HUES64 (cell line): Measurements from ENCODE around the gene RELL1.

Experiments used
- H3K27ac ChIP-seq: 2 replicates; pipeline ENCODE4 v1.7.0; 2013; ENCODE audit warnings: low read depth, low read length, inconsistent platforms
- H3K27me3 ChIP-seq: 2 replicates; pipeline ENCODE4 v1.6.1; 2013; ENCODE audit warnings: mild to moderate bottlenecking, low read length; ENCODE audit not compliant: insufficient read depth
- H3K36me3 ChIP-seq: 2 replicates; pipeline ENCODE4 v1.6.1; 2013; ENCODE audit warnings: mild to moderate bottlenecking, low read length; ENCODE audit not compliant: insufficient read depth
- H3K4me1 ChIP-seq: 2 replicates; pipeline ENCODE4 v1.6.1; 2013; ENCODE audit warnings: mild to moderate bottlenecking, low read length, moderate library complexity; ENCODE audit not compliant: insufficient read depth
- H3K4me3 ChIP-seq: 2 replicates; pipeline ENCODE4 v1.5.1; 2013; ENCODE audit warnings: mild to moderate bottlenecking, low read length, moderate library complexity
- H3K9ac ChIP-seq: 2 replicates; pipeline ENCODE4 v1.6.1; 2013; ENCODE audit warnings: mild to moderate bottlenecking, low read depth, low read length
- H3K9me3 ChIP-seq: 2 replicates; pipeline ENCODE4 v1.6.1; 2013; ENCODE audit warnings: low read depth, low read length; ENCODE audit not compliant: insufficient read depth
- WGBS: fragments of 150-250, 120-280 bp; methylation state at CpG from one replicate; pipeline ENCODE4 v1.1.7; 2013; ENCODE audit warnings: missing lambda C conversion rate; 5-methylcytosine and 5-hydroxymethylcytosine counted together

Gene RELL1

DNA sequence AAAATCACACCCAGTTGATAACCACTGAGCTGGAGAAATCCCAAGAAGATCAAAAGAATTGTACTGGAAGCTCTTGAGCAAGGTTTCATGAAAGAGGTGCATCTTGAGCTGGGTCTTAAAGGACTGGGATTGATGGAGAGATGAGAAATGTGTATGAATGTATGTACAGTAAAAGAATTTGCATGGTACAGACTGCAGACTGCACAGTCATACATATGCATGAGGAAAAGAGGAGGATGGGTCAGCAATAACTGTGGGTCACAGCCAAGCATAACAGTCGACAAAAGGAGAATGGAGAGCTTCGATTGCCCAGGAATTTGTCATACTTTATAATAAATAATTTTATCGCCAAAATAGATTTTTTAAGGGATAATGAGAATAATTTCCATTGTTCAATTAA is 4.8 kb upstream of the RELL1 start:
- WGBS, result 100% methylated on average over 1 of the region's 3 CpGs
- Histone ChIP-seq H3K27ac (no peak overlapping the region), H3K27me3 (no peaks in the 10 kb centered on the region), H3K9ac (no peak overlapping the region), H3K4me3 (no peak overlapping the region), H3K4me1 (peaks cover 13% of the 10 kb centered on the region), H3K9me3 (no peaks in the 10 kb centered on the region), H3K36me3 (no peaks in the 10 kb centered on the region)

DNA sequence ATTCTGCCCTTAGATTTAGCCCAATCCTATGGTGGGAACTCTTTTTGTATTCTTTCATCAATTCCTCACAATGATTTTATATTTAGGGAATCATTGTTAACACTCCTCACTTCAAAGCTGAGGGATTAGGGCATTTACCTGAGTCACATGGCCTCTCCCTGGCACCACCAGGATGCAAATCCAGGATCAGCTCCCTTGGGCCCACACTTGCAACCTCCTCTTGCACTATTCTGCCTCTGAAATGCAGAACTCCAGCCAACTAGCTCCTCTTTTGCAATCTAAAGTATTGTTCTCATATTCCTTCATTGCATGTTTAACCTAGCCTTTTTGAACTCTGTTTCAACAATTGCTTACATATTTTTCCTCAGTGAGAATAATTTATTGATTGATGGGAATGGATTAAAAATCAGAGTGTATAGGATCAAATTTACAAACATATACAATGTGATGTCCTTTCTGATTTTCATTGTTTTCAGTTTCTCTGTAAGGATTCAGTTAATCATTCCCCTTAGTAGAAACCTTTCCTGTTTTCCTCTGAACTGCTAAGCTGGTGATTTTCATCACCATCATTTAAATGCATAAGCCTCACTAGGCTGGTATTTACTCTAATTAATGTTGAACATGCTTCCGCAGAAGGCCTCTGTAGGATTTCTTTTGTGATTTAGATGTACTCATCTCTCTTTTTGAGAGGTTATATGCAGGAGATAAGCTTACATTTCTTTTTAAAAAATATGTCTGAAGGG is 3.3 kb upstream of the RELL1 start:
- H3K27ac ChIP-seq, result no peak overlapping the region

DNA sequence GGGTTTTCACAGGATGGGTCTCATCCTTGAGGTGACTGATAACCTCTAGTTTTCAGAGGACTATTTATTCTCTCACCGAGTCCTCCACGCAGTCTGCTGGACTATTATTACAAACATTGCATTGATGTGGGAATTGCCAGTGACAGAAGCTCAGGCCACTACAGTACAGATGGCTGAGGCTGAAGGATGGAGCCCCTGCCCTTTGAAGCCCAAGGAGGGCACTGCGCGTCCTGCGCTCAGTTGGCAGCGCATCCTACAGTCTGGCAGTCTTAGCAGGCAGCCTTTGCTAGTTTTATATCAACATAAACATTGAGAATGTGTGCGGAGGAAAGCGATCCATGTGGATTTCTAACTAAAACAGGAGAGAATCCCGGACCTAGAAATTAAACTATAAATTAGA is 1.5 kb upstream of the RELL1 start:
- no peak overlapping the region for H3K9ac ChIP-seq
- peaks cover 9% of the 10 kb centered on the region for H3K27me3 ChIP-seq
- H3K9me3 ChIP-seq, result no peaks in the 10 kb centered on the region
- H3K4me3 ChIP-seq, result no peak overlapping the region; the same call in 1 of the 2 replicates
- H3K27ac ChIP-seq, result no peak overlapping the region
- peaks cover 21% of the 10 kb centered on the region for H3K4me1 ChIP-seq
- WGBS, result 94% methylated on average over 9 of the region's 9 CpGs
- no peaks in the 10 kb centered on the region for H3K36me3 ChIP-seq

More for the DNA sequence above, 3.3 kb upstream of the RELL1 start:
- Histone ChIP-seq H3K4me1 (peaks cover 19% of the 10 kb centered on the region), H3K36me3 (no peaks in the 10 kb centered on the region), H3K9me3 (no peaks in the 10 kb centered on the region), H3K9ac (no peak overlapping the region), H3K4me3 (no peak overlapping the region), H3K27me3 (peaks cover 9% of the 10 kb centered on the region)
- WGBS, result 67% methylated on average over 1 of the region's 1 CpG

DNA sequence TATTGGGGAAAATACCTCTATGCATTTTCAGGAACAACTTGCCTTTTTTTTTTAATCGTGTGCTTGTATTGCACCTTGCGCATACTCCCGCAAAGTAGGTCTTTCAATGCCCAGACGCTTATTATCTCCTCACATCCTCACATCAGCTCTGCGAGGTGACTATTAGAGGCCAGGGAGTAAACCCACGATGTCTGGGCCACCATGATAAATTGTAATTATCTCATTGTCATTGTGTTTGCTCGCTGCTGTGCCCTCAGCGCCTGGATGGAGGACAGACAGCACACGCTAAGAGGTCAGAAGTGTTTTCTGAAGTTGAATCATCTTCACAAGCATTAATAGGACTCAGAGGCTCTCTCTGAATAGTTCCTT is 1.0 kb upstream of the RELL1 start:
- H3K36me3 ChIP-seq, result no peaks in the 10 kb centered on the region
- peaks cover 21% of the 10 kb centered on the region for H3K4me1 ChIP-seq
- H3K9me3 ChIP-seq, result no peaks in the 10 kb centered on the region
- no peak overlapping the region for H3K27ac ChIP-seq
- peak overlapping the region; percentile 68 for H3K4me3 ChIP-seq
- H3K27me3 ChIP-seq, result peaks cover 9% of the 10 kb centered on the region
- H3K9ac ChIP-seq, result peak overlapping the region; percentile 62
- 63% methylated on average over 9 of the region's 9 CpGs for WGBS

DNA sequence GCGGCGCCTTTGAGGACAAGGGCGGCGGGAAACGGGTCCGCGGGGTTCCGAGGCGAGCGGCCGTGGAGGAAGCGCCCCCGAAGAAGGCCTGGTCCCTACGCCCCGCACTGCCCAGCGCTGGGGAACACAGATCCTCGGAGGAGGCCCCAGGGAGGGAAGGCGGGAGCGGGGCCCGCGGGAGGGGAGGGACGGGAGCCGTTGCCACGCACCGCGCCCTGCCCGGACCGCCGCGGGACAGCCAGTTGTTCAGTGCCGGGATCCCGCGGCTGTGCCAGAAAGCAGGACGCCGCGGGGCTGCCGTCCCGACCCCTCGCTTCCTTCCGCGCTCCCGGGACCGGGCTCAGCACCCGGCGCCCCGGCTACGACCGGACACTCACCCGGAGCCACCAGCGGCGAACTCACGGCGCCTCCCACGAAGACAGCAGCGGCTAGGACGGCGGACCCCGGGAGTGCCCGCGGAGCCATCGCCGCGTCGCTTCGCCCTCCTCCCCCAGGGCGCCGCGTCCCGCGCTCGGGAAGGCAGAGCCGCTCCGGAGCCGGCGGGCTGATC is 278 bp downstream of the RELL1 start:
- peak overlapping the region; percentile 92 for H3K4me3 ChIP-seq
- WGBS, result under 1% methylated on average over 75 of the region's 75 CpGs

DNA sequence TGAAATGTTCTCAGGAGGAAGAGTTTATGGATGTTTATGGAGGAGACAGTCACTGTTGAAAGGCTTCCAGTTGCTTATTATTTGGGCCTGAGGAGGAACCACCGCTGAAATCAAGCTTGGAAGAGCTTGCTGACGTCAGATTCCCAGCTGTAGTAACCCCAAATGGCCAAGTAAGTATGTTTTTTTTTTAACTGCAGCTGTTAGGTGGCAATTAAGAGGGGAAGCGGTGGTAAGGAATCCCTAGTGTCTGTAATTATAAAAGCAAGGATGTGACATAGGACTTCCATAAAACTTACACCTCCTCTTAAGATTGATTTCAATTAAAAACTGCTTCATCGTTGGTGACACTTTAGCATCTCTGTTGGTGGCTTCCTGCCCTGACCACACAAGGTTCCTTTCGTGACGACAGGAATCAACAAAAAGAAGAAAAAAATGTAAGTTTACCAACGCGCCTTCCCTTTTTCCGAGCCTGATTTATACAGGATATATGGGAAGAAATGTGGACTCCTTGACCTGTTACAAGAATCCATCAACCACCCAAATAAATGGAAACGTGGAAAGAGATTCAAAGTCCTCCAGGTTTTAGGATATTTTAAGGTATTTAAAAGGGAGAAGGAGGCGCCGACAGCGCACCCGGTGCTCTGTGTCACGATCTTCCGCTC is 884 bp downstream of the RELL1 start:
- H3K9ac ChIP-seq, result peak overlapping the region; percentile 85
- 0 out of 2 replicates have a peak overlapping the region, but pooled peaks have one; percentile 65 for H3K27ac ChIP-seq
- no peaks in the 10 kb centered on the region for H3K36me3 ChIP-seq
- 11% methylated on average over 15 of the region's 16 CpGs for WGBS
- H3K4me1 ChIP-seq, result peaks cover 21% of the 10 kb centered on the region
- peaks cover 9% of the 10 kb centered on the region for H3K27me3 ChIP-seq
- H3K4me3 ChIP-seq, result peak overlapping the region; percentile 92
- no peaks in the 10 kb centered on the region for H3K9me3 ChIP-seq

More for the DNA sequence above, 278 bp downstream of the RELL1 start:
- peak overlapping the region; percentile 85 for H3K9ac ChIP-seq
- H3K27me3 ChIP-seq, result peaks cover 9% of the 10 kb centered on the region
- peaks cover 21% of the 10 kb centered on the region for H3K4me1 ChIP-seq
- peak overlapping the region; percentile 65; the same call in 1 of the 2 replicates for H3K27ac ChIP-seq
- H3K9me3 ChIP-seq, result no peaks in the 10 kb centered on the region
- no peaks in the 10 kb centered on the region for H3K36me3 ChIP-seq

DNA sequence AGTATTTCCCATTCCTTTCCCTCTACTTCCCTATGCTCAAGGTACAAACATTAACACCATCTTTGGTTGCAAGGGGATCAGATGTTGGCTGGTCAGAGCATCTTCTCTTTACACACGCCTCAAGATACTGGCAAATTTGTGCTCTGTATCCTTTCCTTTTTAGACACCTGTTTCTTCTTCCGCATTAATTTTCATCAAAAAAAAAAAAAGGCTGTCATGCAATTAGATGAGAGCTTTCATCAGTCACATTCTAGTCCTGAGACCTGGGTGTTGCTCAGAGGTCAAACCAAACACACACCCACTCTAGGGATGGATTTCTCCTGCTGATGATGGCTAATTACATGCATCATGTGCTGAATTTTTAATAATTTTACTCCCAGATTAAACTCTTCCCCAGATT is 2.0 kb downstream of the RELL1 start:
- H3K36me3 ChIP-seq, result no peaks in the 10 kb centered on the region
- no peak overlapping the region for H3K4me3 ChIP-seq
- H3K9ac ChIP-seq, result no peak overlapping the region
- no peaks in the 10 kb centered on the region for H3K9me3 ChIP-seq
- WGBS, result 91% methylated on average over 2 of the region's 2 CpGs
- no peak overlapping the region for H3K27ac ChIP-seq
- H3K4me1 ChIP-seq, result peaks cover 14% of the 10 kb centered on the region
- H3K27me3 ChIP-seq, result peaks cover 9% of the 10 kb centered on the region

DNA sequence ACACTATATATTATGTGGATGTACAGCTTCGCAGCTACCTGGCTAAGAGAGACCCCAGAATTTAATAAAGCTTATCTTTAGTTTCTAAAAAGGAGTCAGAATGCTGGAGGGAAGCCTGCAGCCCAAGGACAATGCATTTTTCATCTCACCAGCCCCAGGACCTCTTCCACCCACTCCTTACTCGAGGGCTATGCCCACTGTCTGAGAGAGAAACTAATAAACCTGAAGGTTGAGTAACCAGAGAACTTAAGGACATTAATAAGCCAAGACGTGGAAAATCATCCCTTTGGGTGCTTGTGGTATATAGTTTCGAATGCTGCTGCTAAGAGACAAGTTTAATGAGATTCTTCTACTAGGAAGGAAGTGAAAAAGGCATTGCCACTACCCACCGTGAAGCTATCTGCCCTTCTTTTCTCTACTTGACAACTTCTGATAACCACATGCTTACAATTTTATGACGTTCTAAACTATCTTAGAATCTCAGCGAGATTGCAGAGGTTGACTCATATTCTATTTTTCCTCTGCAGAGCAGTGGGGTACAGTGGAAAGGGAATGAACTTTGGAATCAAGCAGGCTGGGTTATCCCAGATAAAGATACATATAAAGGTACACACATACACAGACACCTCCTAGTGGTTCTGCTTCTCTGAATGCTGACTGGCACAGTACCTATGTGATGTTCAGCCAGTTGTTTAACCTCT is 3.3 kb downstream of the RELL1 start:
- peaks cover 9% of the 10 kb centered on the region for H3K27me3 ChIP-seq
- no peak overlapping the region for H3K9ac ChIP-seq
- no peak overlapping the region for H3K27ac ChIP-seq
- no peak overlapping the region for H3K4me3 ChIP-seq
- 93% methylated on average over 6 of the region's 7 CpGs for WGBS
- no peaks in the 10 kb centered on the region for H3K36me3 ChIP-seq
- peaks cover 8% of the 10 kb centered on the region; the same call in 1 of the 2 replicates for H3K4me1 ChIP-seq
- H3K9me3 ChIP-seq, result no peaks in the 10 kb centered on the region

DNA sequence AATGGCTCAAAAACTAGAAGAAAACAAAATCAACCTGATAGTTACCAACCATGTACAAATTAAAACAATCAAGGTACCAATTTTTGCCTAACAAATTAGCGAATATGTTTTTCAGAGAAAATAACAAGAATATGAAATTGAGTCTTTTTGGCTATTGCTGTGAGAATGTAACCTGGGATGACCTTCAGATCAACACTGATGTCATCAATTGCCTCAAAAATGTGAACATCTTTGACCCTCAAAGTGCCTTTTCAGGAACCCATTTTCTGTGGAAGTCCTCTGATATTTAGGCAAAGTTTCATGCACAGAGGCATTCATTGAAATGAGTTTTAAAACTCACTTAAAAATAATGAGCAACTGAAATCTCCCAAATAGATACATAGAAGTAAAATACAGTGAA is 6.1 kb downstream of the RELL1 start:
- no peaks in the 10 kb centered on the region for H3K9me3 ChIP-seq
- H3K4me3 ChIP-seq, result no peak overlapping the region
- H3K27me3 ChIP-seq, result peaks cover 4% of the 10 kb centered on the region
- no peaks in the 10 kb centered on the region for H3K36me3 ChIP-seq
- H3K9ac ChIP-seq, result no peak overlapping the region
- WGBS, result 100% methylated on average over 1 of the region's 1 CpG
- no peak overlapping the region for H3K27ac ChIP-seq
- peaks cover 6% of the 10 kb centered on the region; the same call in 1 of the 2 replicates for H3K4me1 ChIP-seq

DNA sequence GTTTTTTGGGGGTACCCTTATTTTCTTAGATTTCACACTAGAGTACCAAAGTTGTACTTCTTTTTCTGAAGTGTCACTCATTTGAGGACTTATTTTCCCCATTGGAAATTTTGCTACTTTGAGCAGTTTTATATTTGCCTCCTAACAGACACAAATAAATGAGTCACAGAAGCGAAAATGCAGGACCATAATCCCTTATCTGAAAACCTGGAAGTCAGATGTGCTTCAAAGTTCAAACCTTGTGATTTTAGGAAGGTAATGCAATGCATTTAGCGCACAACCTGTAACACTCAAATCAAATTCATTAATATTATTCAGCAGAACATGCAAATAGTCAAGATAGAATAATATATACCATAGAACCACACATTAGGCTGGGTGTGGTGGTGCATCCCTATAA is 6.9 kb downstream of the RELL1 start:
- Histone ChIP-seq H3K27me3 (no peaks in the 10 kb centered on the region; the same call in 1 of the 2 replicates), H3K9me3 (no peaks in the 10 kb centered on the region), H3K9ac (no peak overlapping the region), H3K4me3 (no peak overlapping the region), H3K27ac (no peak overlapping the region), H3K36me3 (no peaks in the 10 kb centered on the region), H3K4me1 (peaks cover 3% of the 10 kb centered on the region; the same call in 1 of the 2 replicates)
- 93% methylated on average over 1 of the region's 2 CpGs for WGBS

DNA sequence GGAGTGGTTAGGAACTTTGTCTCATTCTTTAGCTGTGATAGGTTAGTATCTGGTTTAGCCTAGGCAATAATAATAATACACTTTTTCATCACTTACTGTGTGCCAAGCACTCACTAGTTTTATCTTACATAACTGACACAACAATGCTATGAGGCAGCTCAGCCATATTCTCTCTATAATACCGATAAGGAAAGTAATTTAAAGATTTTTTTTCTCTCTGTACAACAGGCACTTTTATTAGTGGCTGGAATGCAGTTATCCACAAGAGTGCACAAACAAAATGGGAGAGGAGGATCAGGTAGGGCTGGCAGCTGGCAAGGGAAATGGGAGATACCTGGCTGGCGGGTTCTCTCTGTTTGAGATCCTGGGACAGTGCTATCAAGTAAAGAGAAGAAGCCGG is 7.6 kb downstream of the RELL1 start:
- Histone ChIP-seq H3K9ac (no peak overlapping the region), H3K36me3 (no peaks in the 10 kb centered on the region), H3K4me3 (no peak overlapping the region), H3K27me3 (no peaks in the 10 kb centered on the region), H3K4me1 (peaks cover 10% of the 10 kb centered on the region), H3K9me3 (no peaks in the 10 kb centered on the region), H3K27ac (no peak overlapping the region)
- WGBS, result 91% methylated on average over 2 of the region's 3 CpGs
